ENCODE results near the gene LRRC14B.
"Not testable (repeated sequence)": the region's sequence is repeated elsewhere in the genome, so short reads cannot be mapped to it uniquely, and the experiment has no call there.

Gene LRRC14B

GRCh38 chr5:243683-244367 lies 52.5 kb downstream of the LRRC14B start:
- not testable (repeated sequence) for DNase-seq

GRCh38 chr5:245717-246116 lies 54.4 kb downstream of the LRRC14B start:
- not testable (repeated sequence) for DNase-seq

Data from retina (tissue), 1 donor.